ENCODE results near the gene DUSP18.

Gene DUSP18

GRCh38 chr22:30654361-30654760, 13.3 kb downstream of the DUSP18 start:
- DNase-seq (ENCODE audit: low spot score) = no peak
- in situ Hi-C loops (cut with MboI; ENCODE audit: low pct_unique_long_range_greater_than_20kb, low sequenced_read_pairs, unreplicated experiment) = no loop called here
- TF ChIP-seq, protein P1, sequence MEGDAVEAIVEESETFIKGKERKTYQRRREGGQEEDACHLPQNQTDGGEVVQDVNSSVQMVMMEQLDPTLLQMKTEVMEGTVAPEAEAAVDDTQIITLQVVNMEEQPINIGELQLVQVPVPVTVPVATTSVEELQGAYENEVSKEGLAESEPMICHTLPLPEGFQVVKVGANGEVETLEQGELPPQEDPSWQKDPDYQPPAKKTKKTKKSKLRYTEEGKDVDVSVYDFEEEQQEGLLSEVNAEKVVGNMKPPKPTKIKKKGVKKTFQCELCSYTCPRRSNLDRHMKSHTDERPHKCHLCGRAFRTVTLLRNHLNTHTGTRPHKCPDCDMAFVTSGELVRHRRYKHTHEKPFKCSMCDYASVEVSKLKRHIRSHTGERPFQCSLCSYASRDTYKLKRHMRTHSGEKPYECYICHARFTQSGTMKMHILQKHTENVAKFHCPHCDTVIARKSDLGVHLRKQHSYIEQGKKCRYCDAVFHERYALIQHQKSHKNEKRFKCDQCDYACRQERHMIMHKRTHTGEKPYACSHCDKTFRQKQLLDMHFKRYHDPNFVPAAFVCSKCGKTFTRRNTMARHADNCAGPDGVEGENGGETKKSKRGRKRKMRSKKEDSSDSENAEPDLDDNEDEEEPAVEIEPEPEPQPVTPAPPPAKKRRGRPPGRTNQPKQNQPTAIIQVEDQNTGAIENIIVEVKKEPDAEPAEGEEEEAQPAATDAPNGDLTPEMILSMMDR (IDR thresholded peaks at IDR 0.05; ENCODE audit: extremely low read depth, insufficient read depth, missing control alignments) = no peak

DNA sequence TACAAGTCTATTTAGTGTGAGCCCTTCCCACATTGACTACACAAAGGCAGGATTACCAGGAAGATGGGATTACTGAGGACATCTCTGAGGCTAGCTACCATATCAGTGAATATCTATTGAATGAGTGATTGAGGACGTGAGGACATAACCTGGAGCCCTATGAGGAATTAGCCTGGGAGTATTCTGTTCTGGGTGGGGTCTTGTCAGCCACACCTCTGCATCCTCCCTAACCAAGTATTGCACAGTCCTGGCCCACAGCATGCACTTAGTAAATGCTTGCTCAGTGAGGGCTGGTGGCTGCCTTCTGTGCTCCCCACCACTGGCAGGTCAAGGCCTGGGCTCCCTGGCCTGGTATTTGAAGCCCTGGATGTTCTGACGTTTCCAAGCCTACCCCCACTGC, 14.8 kb downstream of the DUSP18 start:
- in situ Hi-C loops (cut with MboI; ENCODE audit: low pct_unique_long_range_greater_than_20kb, low sequenced_read_pairs, unreplicated experiment) = no loop called here
- TF ChIP-seq, protein P1 (IDR thresholded peaks at IDR 0.05; ENCODE audit: extremely low read depth, insufficient read depth, missing control alignments) = no peak

GRCh38 chr22:30650508-30651116, 17.1 kb downstream of the DUSP18 start:
- in situ Hi-C loops (cut with MboI; ENCODE audit: low pct_unique_long_range_greater_than_20kb, low sequenced_read_pairs, unreplicated experiment) = no loop called here
- TF ChIP-seq, protein P1 (IDR thresholded peaks at IDR 0.05; ENCODE audit: extremely low read depth, insufficient read depth, missing control alignments) = no peak
- no peak for DNase-seq (ENCODE audit: low spot score)

More for the DNA sequence above, 14.8 kb downstream of the DUSP18 start:
- no peak for DNase-seq (ENCODE audit: low spot score)

DNA sequence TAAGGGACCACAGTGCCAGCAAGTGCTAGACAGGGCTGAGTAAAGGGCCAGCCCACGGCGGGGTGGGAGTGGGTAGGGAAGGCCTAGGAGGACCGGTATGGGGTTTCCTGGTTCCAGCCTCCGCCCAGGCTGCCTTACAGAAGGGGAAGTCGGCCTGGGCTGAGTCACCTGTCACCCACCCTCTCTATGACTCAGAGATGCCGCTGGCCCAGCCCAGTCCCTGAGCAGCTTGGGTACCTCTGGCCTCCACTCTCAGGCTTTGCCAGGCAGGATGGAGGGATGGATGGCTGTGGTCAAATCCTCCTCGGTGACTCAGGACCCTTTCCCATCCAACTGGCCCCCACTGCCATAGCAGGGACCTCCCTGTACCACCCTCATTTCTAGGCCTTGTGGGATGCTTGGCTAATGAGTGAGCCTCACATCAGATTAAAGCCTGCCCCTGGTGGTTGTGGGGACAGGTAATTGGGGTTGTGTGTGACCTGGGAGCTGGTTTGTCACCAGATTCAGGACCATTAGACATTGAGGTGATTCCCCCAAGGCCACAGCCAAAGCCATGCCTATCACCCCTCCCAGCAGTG, 18.2 kb downstream of the DUSP18 start:
- in situ Hi-C loops (cut with MboI; ENCODE audit: low pct_unique_long_range_greater_than_20kb, low sequenced_read_pairs, unreplicated experiment) = loop anchor here (25.0 kb wide), 1 partner anchor 238 kb away; no protein-coding TSS in a partner anchor
- DNase-seq (ENCODE audit: low spot score) = peak; percentile 82
- TF ChIP-seq, protein P1 (IDR thresholded peaks at IDR 0.05; ENCODE audit: extremely low read depth, insufficient read depth, missing control alignments) = no peak

GRCh38 chr22:30648825-30649224, 18.9 kb downstream of the DUSP18 start:
- TF ChIP-seq, protein P1 (IDR thresholded peaks at IDR 0.05; ENCODE audit: extremely low read depth, insufficient read depth, missing control alignments) = no peak
- DNase-seq (ENCODE audit: low spot score) = no peak
- in situ Hi-C loops (cut with MboI; ENCODE audit: low pct_unique_long_range_greater_than_20kb, low sequenced_read_pairs, unreplicated experiment) = loop anchor here (25.0 kb wide), 1 partner anchor 238 kb away; no protein-coding TSS in a partner anchor

DNA sequence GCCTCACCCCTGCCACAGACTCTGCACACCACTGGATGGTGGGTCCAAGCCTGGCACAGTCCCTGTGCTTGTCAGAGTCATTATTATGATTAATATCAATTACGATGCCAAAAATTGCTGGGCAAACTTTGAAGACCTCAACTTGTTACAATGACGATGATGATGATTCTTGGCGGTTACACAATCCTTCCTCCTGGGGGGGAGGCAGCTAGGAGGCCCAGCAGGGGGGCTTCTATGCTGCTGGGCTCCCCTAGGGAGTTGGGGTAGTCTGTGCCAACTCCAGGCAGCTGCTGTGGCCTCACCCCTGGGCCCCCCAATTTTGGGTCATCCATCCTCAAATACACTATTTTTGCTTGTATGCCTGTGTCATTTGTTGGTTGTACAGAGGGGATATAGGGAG, 20.1 kb downstream of the DUSP18 start:
- TF ChIP-seq, protein P1 (IDR thresholded peaks at IDR 0.05; ENCODE audit: extremely low read depth, insufficient read depth, missing control alignments) = no peak
- no peak for DNase-seq (ENCODE audit: low spot score)
- in situ Hi-C loops (cut with MboI; ENCODE audit: low pct_unique_long_range_greater_than_20kb, low sequenced_read_pairs, unreplicated experiment) = loop anchor here (25.0 kb wide), 1 partner anchor 240 kb away; no protein-coding TSS in a partner anchor
